ENCODE data around the gene STMND1. TPM values are rescaled to one million over a fixed set of nuclear protein-coding genes. Genes with fewer than 3 reads are reported as not detected.

Gene STMND1
- total RNA-seq, 1 experiment from 2014 or later: not detected

DNA sequence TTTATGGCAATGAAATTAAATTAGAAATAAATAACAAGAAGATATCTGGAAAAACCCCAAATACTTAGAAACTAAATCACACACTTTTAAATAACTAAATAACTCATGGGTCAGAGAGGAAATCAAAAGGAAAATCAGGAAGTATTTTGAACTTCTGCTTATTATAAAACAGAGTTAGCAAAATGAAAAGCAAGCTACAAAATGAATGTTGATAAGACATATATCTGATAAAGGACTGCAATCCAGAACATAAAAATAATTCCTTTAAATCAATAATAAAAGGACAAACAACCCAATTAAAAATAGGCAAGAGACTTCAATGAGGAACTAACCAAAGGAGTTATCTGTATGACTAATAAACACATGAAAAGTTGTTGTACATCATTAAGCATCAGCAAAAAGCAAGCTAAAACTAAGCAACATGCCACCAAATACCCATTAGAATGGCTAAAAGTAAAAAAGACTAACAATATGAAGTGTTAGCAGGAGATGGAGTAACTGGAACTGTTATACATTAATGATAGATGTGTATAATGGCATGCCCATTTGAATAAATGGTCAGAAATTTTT, 38.9 kb upstream of the STMND1 start:
- H3K4me3 Mint-ChIP-seq: no peak overlapping the region
- Histone ChIP-seq H2AFZ (ENCODE audit: low read length) (no peak overlapping the region), H2BK15ac (ENCODE audit: low read depth, low read length) (no peak overlapping the region)

More for the DNA sequence above, 38.9 kb upstream of the STMND1 start:
- H3K23ac ChIP-seq (ENCODE audit: insufficient read length, low read depth, low read length): no peak overlapping the region
- H3K27me3 ChIP-seq (ENCODE audit: insufficient read depth, low read length): no peaks in the 10 kb centered on the region
- no peak overlapping the region for H3K4ac ChIP-seq (ENCODE audit: low read depth, low read length)
- no peak overlapping the region for H2AK5ac ChIP-seq (ENCODE audit: insufficient read length, low read length)
- no peak overlapping the region for H2BK12ac ChIP-seq (ENCODE audit: insufficient read length, low read depth, low read length)
- H3K18ac ChIP-seq (ENCODE audit: insufficient read length, low read depth, low read length): no peak overlapping the region
- no peak overlapping the region for H3K56ac ChIP-seq (ENCODE audit: insufficient read length, low read depth, low read length)
- H4K5ac ChIP-seq (ENCODE audit: insufficient read length, low read depth, low read length): no peak overlapping the region
- H3K9ac ChIP-seq (ENCODE audit: extremely low read depth, insufficient read length, low read length): no peak overlapping the region
- no peaks in the 10 kb centered on the region for H3K23me2 ChIP-seq (ENCODE audit: insufficient read length, low read depth, low read length, poor library complexity, severe bottlenecking)
- TF ChIP-seq, protein P1, sequence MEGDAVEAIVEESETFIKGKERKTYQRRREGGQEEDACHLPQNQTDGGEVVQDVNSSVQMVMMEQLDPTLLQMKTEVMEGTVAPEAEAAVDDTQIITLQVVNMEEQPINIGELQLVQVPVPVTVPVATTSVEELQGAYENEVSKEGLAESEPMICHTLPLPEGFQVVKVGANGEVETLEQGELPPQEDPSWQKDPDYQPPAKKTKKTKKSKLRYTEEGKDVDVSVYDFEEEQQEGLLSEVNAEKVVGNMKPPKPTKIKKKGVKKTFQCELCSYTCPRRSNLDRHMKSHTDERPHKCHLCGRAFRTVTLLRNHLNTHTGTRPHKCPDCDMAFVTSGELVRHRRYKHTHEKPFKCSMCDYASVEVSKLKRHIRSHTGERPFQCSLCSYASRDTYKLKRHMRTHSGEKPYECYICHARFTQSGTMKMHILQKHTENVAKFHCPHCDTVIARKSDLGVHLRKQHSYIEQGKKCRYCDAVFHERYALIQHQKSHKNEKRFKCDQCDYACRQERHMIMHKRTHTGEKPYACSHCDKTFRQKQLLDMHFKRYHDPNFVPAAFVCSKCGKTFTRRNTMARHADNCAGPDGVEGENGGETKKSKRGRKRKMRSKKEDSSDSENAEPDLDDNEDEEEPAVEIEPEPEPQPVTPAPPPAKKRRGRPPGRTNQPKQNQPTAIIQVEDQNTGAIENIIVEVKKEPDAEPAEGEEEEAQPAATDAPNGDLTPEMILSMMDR (conservative IDR thresholded peaks at IDR 0.05): no peak
- no peaks in the 10 kb centered on the region for H3K36me3 Mint-ChIP-seq (ENCODE audit: insufficient read depth in 1 of 3, low read depth in 3 of 3)
- no peaks in the 10 kb centered on the region for H3K79me2 ChIP-seq (ENCODE audit: insufficient read depth, low read length)
- H3K4me2 ChIP-seq (ENCODE audit: insufficient read depth, insufficient read length, low read length): no peak overlapping the region
- no peaks in the 10 kb centered on the region for H3K9me3 ChIP-seq (ENCODE audit: control insufficient read depth, low read depth, low read length)
- H2BK120ac ChIP-seq (ENCODE audit: low read depth, low read length, poor library complexity, severe bottlenecking): no peak overlapping the region
- no peaks in the 10 kb centered on the region for H3K4me1 ChIP-seq (ENCODE audit: insufficient read depth, low read length)
- no peak overlapping the region for H4K91ac ChIP-seq (ENCODE audit: insufficient read length, low read depth, low read length)
- no peak overlapping the region for H3T11ph ChIP-seq (ENCODE audit: low read length)
- no peaks in the 10 kb centered on the region for H4K20me1 ChIP-seq (ENCODE audit: control insufficient read depth, insufficient read depth, insufficient read length)
- no peak overlapping the region for H3K27ac ChIP-seq (ENCODE audit: insufficient read length, low read depth, low read length)
- no peaks in the 10 kb centered on the region for H3K9me3 Mint-ChIP-seq
- no peaks in the 10 kb centered on the region for H3K4me1 Mint-ChIP-seq
- H3K79me1 ChIP-seq (ENCODE audit: insufficient read depth, low read depth, low read length, poor library complexity, severe bottlenecking): no peaks in the 10 kb centered on the region
- H3K27ac Mint-ChIP-seq: no peak overlapping the region
- H2BK20ac ChIP-seq (ENCODE audit: low read depth, low read length, poor library complexity, severe bottlenecking): no peak overlapping the region
- no peak for DNase-seq
- H3K14ac ChIP-seq (ENCODE audit: insufficient read depth, low read length): no peak overlapping the region
- no peak overlapping the region for H2BK5ac ChIP-seq (ENCODE audit: insufficient read length, low read length)
- peaks cover 8% of the 10 kb centered on the region for H3K27me3 Mint-ChIP-seq (ENCODE audit: low read depth)
- H4K8ac ChIP-seq (replicated peaks; ENCODE audit: insufficient read length, low read depth, low read length): no peak overlapping the region
